HepG2 (cell line): Measurements from ENCODE around the gene PTPRN. TPM values are rescaled to one million over a fixed set of nuclear protein-coding genes. Genes with fewer than 3 reads are reported as not detected.

Source experiments
- ATAC-seq: fragments of 200-7000 bp; cut with Tn5 transposase; 3 replicates; pipeline ENCODE4 v1.9.1; 2020; ENCODE audit warnings: mild to moderate bottlenecking, moderate library complexity
- BruUV-seq: library from RNA; stranded (reverse); fragments of 400-500 nt; replicated peaks from 2 replicates; lab custom pipeline; 2021; lab: Mats Ljungman, UMichigan
- CTCF ChIA-PET: fragments of 300-600 bp; formaldehyde crosslinking; extraction: SDS; loops from one replicate; lab custom pipeline; 2021; ENCODE audit warnings: low total read pairs, inconsistent platforms, low intra/inter-chr PET ratio; lab: Yijun Ruan, JAX
- POLR2A ChIA-PET: fragments of 350-600 bp; sonication (Branson Sonifier 250); formaldehyde crosslinking; loops from one replicate; lab custom pipeline; 2020; ENCODE audit warnings: antibody characterized with exemption, inconsistent platforms; lab: Yijun Ruan, JAX
- DNase-seq: peaks from one replicate; pipeline ENCODE4 v3.0.0-alpha.2; 2015; ENCODE audit warnings: low spot score
- FAIRE-seq: peaks from 3 replicates; lab custom pipeline; 2011; peaks lifted over from hg19 to GRCh38; lab: Jason Lieb, UNC
- H2AFZ ChIP-seq: one replicate; pipeline ENCODE4 v1.6.1; 2011; ENCODE audit warnings: low read length, inconsistent platforms
- H3K27ac ChIP-seq: fragments of 300-600 bp; 3 replicates; pipeline ENCODE4 v1.8.0; 2011; ENCODE audit warnings: mixed run types, mild to moderate bottlenecking, mixed read lengths, low read length, inconsistent platforms; ENCODE audit not compliant: insufficient read depth; ENCODE audit errors: extremely low read length
- H3K27me3 ChIP-seq, 2 experiments: fragments of 200-600 bp in 1 of 2; 2 replicates in 1 of 2; 3 replicates in 1 of 2; pipeline versions ENCODE4 v1.6.0 to v1.8.0; 2011; ENCODE audit warnings: low read length in 2 of 2, mild to moderate bottlenecking in 2 of 2, moderate library complexity in 2 of 2, inconsistent platforms in 1 of 2; ENCODE audit not compliant: insufficient read depth in 2 of 2, control insufficient read depth in 1 of 2
- H3K36me3 ChIP-seq, 2 experiments: fragments of 200-600 bp in 1 of 2; replicated peaks in 1 of 2; 2 replicates in 1 of 2; 3 replicates in 1 of 2; pipeline versions ENCODE4 v1.5.1 to v1.8.0; 2011; ENCODE audit warnings: low read length in 2 of 2, inconsistent platforms in 1 of 2; ENCODE audit not compliant: insufficient read depth in 2 of 2, control insufficient read depth in 1 of 2
- H3K4me1 ChIP-seq: 2 replicates; pipeline ENCODE4 v1.5.1; 2012; ENCODE audit warnings: low read length, inconsistent platforms; ENCODE audit not compliant: insufficient read depth
- H3K4me2 ChIP-seq: 2 replicates; pipeline ENCODE4 v1.6.0; 2011; ENCODE audit warnings: low read depth, low read length, inconsistent platforms
- H3K4me3 ChIP-seq, 3 experiments: fragments of 200-600 bp in 1 of 3; sonication (generic), shearing (Covaris generic) in 1 of 3; replicated peaks in 1 of 3; 2 replicates each; pipeline ENCODE4 v1.5.1; 2011 to 2016; ENCODE audit warnings: low read length in 3 of 3, inconsistent platforms in 2 of 3, low read depth in 2 of 3, mild to moderate bottlenecking in 2 of 3, control low read depth in 1 of 3, mixed read lengths in 1 of 3; ENCODE audit not compliant: insufficient read depth in 1 of 3
- H3K79me2 ChIP-seq: one replicate; pipeline ENCODE4 v1.6.1; 2011; ENCODE audit warnings: low read length, inconsistent platforms; ENCODE audit not compliant: insufficient read depth
- H3K9ac ChIP-seq: 2 replicates; pipeline ENCODE4 v1.6.0; 2011; ENCODE audit warnings: mild to moderate bottlenecking, low read depth, low read length, inconsistent platforms; ENCODE audit not compliant: insufficient read depth
- H3K9me3 ChIP-seq: 2 replicates; pipeline ENCODE4 v1.5.1; 2012; ENCODE audit warnings: mild to moderate bottlenecking, low read length
- H4K20me1 ChIP-seq: 2 replicates; pipeline ENCODE4 v1.6.0; 2011; ENCODE audit warnings: inconsistent platforms, mild to moderate bottlenecking, low read length, moderate library complexity; ENCODE audit not compliant: insufficient read depth
- ATF2 ChIP-seq: sonication (generic); formaldehyde crosslinking; IDR thresholded peaks from 2 replicates; pipeline ENCODE4 v1.4.0; 2020; ENCODE audit warnings: missing genetic modification reagents
- BCL3 ChIP-seq: sonication (generic); formaldehyde crosslinking; IDR thresholded peaks from 2 replicates; pipeline ENCODE4 v1.5.1; 2020; ENCODE audit warnings: mild to moderate bottlenecking, missing genetic modification reagents, moderate library complexity
- CHCHD3 ChIP-seq: sonication (generic); formaldehyde crosslinking; IDR thresholded peaks from 2 replicates; pipeline ENCODE4 v1.8.0; 2022; ENCODE audit warnings: mild to moderate bottlenecking, missing genetic modification reagents, moderate library complexity
- GATA4 ChIP-seq: sonication (generic); IDR thresholded peaks from 2 replicates; pipeline ENCODE4 v1.6.1; 2016; ENCODE audit warnings: antibody characterized with exemption, low read depth, borderline replicate concordance
- GLI4 ChIP-seq: sonication (generic); formaldehyde crosslinking; IDR thresholded peaks from 2 replicates; pipeline ENCODE4 v1.5.1; 2020; ENCODE audit warnings: missing genetic modification reagents, mild to moderate bottlenecking, moderate library complexity, borderline replicate concordance
- HNF1B ChIP-seq: sonication (generic); formaldehyde crosslinking; IDR thresholded peaks from 2 replicates; pipeline ENCODE4 v1.5.1; 2020; ENCODE audit warnings: mild to moderate bottlenecking, moderate library complexity, missing genetic modification reagents
- HNF4A ChIP-seq: sonication (generic); formaldehyde crosslinking; IDR thresholded peaks from 2 replicates; pipeline ENCODE4 v1.4.0; 2020; ENCODE audit warnings: missing genetic modification reagents
- ZBTB20 ChIP-seq: sonication (generic); formaldehyde crosslinking; IDR thresholded peaks from 2 replicates; pipeline ENCODE4 v1.8.1; 2023; ENCODE audit warnings: missing genetic modification reagents, low read depth, mild to moderate bottlenecking, borderline replicate concordance
- ZMAT3 ChIP-seq: sonication (generic); formaldehyde crosslinking; conservative IDR thresholded peaks from 2 replicates; pipeline ENCODE4 v1.7.0; 2021; ENCODE audit warnings: missing genetic modification reagents
- ZNF567 ChIP-seq: sonication (generic); formaldehyde crosslinking; IDR thresholded peaks from 2 replicates; pipeline ENCODE4 v1.8.1; 2023; ENCODE audit warnings: mild to moderate bottlenecking, missing genetic modification reagents, borderline replicate concordance
- ZNF792 ChIP-seq: IDR thresholded peaks from 2 replicates; pipeline ENCODE4 v1.6.1; 2016
- WGBS: methylation state at CpG from one replicate; pipeline ENCODE4 v1.1.6; 2017; ENCODE audit warnings: low lambda C conversion rate; 5-methylcytosine and 5-hydroxymethylcytosine counted together
- in situ Hi-C: cut with HindIII; loops from 2 replicates; pipeline ENCODE4 v1.10.0; 2017; ENCODE audit warnings: low pct_unique_long_range_greater_than_20kb; ENCODE audit not compliant: extremely low pct_ligation_motif_present
- intact Hi-C: fragments of 100-400 bp; cut with micrococcal nuclease; formaldehyde crosslinking; loops from one replicate; pipeline ENCODE4 v1.10.0; 2022; ENCODE audit not compliant: unreplicated experiment
- polyA plus RNA-seq, 8 experiments: library from polyadenylated mRNA; depleted of rRNA in 3 of 8; stranded (reverse) in 7 of 8; unstranded in 1 of 8; fragments of >200 nt; fragmentation: Illumina TruSeq in 4 of 8; extraction: Trizol in 4 of 8; gene quantifications; 2 replicates each; pipeline versions ENCODE4 v1.2.1 to v1.2.3, GENCODE V29; 2011 to 2016; ENCODE audit warnings: low read depth in 4 of 8, missing spikeins in 1 of 8, mixed read lengths in 1 of 8; ENCODE audit not compliant: insufficient read depth in 1 of 8
- total RNA-seq, 5 experiments: library from RNA; depleted of rRNA; stranded (reverse); fragments of >200 nt; fragmentation: Illumina TruSeq; extraction: Trizol; gene quantifications; 2 replicates each; pipeline ENCODE4 v1.2.3, GENCODE V29; 2016; ENCODE audit warnings: low read depth in 1 of 5
- TF ChIP-seq, protein P1 (sequence below): sonication (generic); formaldehyde crosslinking; IDR thresholded peaks from 2 replicates; pipeline ENCODE4 v1.4.0; 2020; ENCODE audit warnings: missing genetic modification reagents; ENCODE audit errors: not compliant biosample characterization
- TF ChIP-seq, protein P2 (sequence below): IDR thresholded peaks from 2 replicates; pipeline ENCODE4 v1.6.1; 2016; ENCODE audit warnings: missing genetic modification reagents, missing compliant biosample characterization
- TF ChIP-seq, protein P3 (sequence below): sonication (generic); formaldehyde crosslinking; IDR thresholded peaks from 2 replicates; pipeline ENCODE4 v1.5.1; 2020; ENCODE audit warnings: mild to moderate bottlenecking, missing genetic modification reagents
- TF ChIP-seq, protein P4 (sequence below): sonication (generic); formaldehyde crosslinking; IDR thresholded peaks from 2 replicates; pipeline ENCODE4 v1.8.0; 2023; ENCODE audit warnings: mild to moderate bottlenecking, missing genetic modification reagents

The PTPRN gene
- total and polyA plus RNA-seq, 2 of the 13 experiments (the other 11 are each of a cell fraction or from before 2014, with no cell fraction given) = 0.26 TPM; not detected in 1

- no peaks in the 10 kb centered on the region for H3K9me3 ChIP-seq
- DNase-seq (no peak), ATAC-seq (no peak), FAIRE-seq (no peak)
- H3K4me3 ChIP-seq = no peak overlapping the region
- ChIA-PET POLR2A (interaction anchor here (2.1 kb wide), 1 partner anchor 14 kb away, joined by 12 read pairs; the partner anchor contains the start of gene TUBA4A), CTCF (no interaction called here)
- H3K27ac ChIP-seq = no peak overlapping the region
- H3K79me2 ChIP-seq = no peaks in the 10 kb centered on the region
- 83% methylated on average over 2 of the region's 2 CpGs for WGBS
- peaks cover 26% of the 10 kb centered on the region for H3K4me1 ChIP-seq
- H3K27me3 ChIP-seq = peaks cover 2 to 15% of the 10 kb centered on the region in 2 experiments; a peak in 2 of 5 replicates
- no peak overlapping the region for H3K4me2 ChIP-seq
- no peaks in the 10 kb centered on the region for H4K20me1 ChIP-seq
- no peak overlapping the region for H2AFZ ChIP-seq
- no peak overlapping the region for H3K9ac ChIP-seq
- no peaks in the 10 kb centered on the region for H3K36me3 ChIP-seq
- in situ Hi-C loops = no loop called here
- BruUV-seq = no TSS peak
- intact Hi-C loops = no loop called here
- TF ChIP-seq ATF2 (CRISPR knock-in tag) (no peak), CHCHD3 (CRISPR knock-in tag) (no peak), ZNF792 (no peak), GATA4 (no peak), HNF1B (no peak), GLI4 (no peak), ZNF567 (CRISPR knock-in tag) (no peak), BCL3 (CRISPR knock-in tag) (no peak), ZBTB20 (CRISPR knock-in tag) (no peak), HNF4A (no peak), ZMAT3 (CRISPR knock-in tag) (no peak)
- TF ChIP-seq, protein P1, sequence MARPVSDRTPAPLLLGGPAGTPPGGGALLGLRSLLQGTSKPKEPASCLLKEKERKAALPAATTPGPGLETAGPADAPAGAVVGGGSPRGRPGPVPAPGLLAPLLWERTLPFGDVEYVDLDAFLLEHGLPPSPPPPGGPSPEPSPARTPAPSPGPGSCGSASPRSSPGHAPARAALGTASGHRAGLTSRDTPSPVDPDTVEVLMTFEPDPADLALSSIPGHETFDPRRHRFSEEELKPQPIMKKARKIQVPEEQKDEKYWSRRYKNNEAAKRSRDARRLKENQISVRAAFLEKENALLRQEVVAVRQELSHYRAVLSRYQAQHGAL (CRISPR knock-in tag) = no peak
- TF ChIP-seq, protein P2, sequence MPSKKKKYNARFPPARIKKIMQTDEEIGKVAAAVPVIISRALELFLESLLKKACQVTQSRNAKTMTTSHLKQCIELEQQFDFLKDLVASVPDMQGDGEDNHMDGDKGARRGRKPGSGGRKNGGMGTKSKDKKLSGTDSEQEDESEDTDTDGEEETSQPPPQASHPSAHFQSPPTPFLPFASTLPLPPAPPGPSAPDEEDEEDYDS = no peak
- TF ChIP-seq, protein P3, sequence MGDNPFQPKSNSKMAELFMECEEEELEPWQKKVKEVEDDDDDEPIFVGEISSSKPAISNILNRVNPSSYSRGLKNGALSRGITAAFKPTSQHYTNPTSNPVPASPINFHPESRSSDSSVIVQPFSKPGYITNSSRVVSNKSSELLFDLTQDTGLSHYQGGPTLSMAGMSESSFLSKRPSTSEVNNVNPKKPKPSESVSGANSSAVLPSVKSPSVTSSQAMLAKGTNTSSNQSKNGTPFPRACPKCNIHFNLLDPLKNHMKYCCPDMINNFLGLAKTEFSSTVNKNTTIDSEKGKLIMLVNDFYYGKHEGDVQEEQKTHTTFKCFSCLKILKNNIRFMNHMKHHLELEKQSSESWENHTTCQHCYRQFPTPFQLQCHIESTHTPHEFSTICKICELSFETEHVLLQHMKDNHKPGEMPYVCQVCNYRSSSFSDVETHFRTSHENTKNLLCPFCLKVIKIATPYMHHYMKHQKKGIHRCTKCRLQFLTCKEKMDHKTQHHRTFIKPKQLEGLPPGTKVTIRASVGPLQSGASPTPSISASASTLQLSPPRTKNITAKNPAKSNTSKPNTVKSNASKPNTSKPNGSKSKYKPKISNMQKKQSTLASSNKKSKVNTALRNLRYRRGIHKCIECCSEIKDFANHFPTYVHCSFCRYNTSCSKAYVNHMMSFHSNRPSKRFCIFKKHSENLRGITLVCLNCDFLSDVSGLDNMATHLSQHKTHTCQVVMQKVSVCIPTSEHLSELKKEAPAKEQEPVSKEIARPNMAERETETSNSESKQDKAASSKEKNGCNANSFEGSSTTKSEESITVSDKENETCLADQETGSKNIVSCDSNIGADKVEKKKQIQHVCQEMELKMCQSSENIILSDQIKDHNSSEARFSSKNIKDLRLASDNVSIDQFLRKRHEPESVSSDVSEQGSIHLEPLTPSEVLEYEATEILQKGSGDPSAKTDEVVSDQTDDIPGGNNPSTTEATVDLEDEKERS = no peak
- TF ChIP-seq, protein P4, sequence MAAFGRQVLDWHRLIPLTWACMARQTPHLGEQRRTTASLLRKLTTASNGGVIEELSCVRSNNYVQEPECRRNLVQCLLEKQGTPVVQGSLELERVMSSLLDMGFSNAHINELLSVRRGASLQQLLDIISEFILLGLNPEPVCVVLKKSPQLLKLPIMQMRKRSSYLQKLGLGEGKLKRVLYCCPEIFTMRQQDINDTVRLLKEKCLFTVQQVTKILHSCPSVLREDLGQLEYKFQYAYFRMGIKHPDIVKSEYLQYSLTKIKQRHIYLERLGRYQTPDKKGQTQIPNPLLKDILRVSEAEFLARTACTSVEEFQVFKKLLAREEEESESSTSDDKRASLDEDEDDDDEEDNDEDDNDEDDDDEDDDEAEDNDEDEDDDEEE = no peak
Observed at GRCh38 chr2:219268294-219268693, 40.9 kb downstream of the PTPRN start.
